ENCODE measurements around the gene NSUN6.
A peak's percentile ranks its signal among the peaks of the same experiment; 100 is the strongest.
"Not testable (repeated sequence)": the region's sequence is repeated elsewhere in the genome, so short reads cannot be mapped to it uniquely, and the experiment has no call there.

NSUN6 gene

DNA sequence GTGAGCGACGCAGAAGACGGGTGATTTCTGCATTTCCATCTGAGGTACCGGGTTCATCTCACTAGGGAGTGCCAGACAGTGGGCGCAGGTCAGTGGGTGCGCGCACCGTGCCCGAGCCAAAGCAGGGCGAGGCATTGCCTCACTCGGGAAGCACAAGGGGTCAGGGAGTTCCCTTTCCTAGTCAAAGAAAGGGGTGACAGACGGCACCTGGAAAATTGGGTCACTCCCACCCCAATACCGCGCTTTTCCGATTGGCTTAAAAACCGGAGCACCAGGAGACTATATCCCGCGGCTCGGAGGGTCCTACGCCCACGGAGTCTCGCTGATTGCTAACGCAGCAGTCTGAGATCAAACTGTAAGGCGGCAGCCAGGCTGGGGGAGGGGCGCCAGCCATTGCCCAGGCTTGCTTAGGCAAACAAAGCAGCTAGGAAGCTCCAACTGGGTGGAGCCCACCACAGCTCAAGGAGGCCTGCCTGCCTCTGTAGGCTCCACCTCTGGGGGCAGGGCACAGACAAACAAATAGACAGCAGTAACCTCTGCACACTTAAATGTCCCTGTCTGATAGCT lies 23.9 kb downstream of the NSUN6 start:
- not testable (repeated sequence) for H3K36me3 ChIP-seq (ENCODE audit: insufficient read depth, low read length); H3K27me3 ChIP-seq (ENCODE audit: control insufficient read depth in 1 of 2, insufficient read depth in 2 of 2, low read length in 2 of 2); H3K4me1 ChIP-seq (ENCODE audit: insufficient read depth, low read length); H3K27ac ChIP-seq (ENCODE audit: low read depth, low read length); H3K9me3 ChIP-seq (ENCODE audit: low read length); H3K9ac ChIP-seq (ENCODE audit: low read length)
- peak overlapping the region in 1 of 2 donors; percentile 68 for H3K4me3 ChIP-seq (ENCODE audit: low read depth in 1 of 2, low read length in 2 of 2)

- H3K9me3 ChIP-seq (ENCODE audit: low read length): no peaks in the 10 kb centered on the region
- H3K9ac ChIP-seq (ENCODE audit: low read length): no peak overlapping the region
- no peaks in the 10 kb centered on the region for H3K36me3 ChIP-seq (ENCODE audit: insufficient read depth, low read length)
- no peaks in the 10 kb centered on the region for H3K27me3 ChIP-seq (ENCODE audit: control insufficient read depth in 1 of 2, insufficient read depth in 2 of 2, low read length in 2 of 2)
- no peak overlapping the region for H3K4me3 ChIP-seq (ENCODE audit: low read depth in 1 of 2, low read length in 2 of 2)
- H3K4me1 ChIP-seq (ENCODE audit: insufficient read depth, low read length): no peaks in the 10 kb centered on the region
- H3K27ac ChIP-seq (ENCODE audit: low read depth, low read length): no peak overlapping the region
Measured at GRCh38 chr10:18625886-18626285, 25.5 kb downstream of the NSUN6 start.

DNA sequence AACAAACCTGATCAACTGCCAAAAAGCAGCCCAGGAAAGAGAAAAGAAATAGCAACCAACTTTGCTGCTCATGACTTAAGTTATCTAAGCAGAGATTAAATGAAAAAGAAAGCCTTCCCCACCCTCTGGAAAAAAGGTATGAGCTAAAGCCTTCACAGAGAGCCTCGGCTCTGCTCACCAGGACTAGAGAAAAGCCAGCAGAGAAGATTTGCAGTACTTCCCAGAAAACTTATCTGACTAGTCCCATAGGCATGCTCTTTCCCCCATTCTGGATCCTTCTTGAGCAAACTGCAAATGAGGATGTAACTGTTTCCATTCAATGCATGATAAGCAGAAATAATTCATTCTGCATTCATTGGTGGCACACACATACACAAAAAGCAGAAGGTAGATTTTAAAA lies 27.7 kb downstream of the NSUN6 start:
- H3K4me3 ChIP-seq (ENCODE audit: low read depth in 1 of 2, low read length in 2 of 2); H3K9me3 ChIP-seq (ENCODE audit: low read length); H3K27ac ChIP-seq (ENCODE audit: low read depth, low read length): not testable (repeated sequence)

DNA sequence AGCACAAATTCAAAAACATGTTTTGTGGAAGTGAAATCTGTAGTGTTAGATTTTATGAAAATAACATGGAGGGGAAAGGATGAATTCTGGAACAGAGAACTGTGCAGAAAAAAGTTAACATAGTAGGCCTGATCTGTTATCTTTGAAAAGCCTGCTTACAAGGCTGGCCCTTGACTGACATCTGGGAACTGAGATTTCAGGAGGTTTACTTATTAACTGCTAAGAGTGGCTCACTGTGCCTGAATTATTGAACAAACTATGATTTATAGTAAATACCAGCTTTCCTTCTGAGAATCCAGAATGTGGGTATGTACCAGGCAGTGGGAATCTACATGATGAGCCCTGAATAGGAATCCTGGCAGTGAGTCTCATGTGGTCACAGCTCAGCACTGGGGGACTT lies 30.5 kb downstream of the NSUN6 start:
- no peak overlapping the region for H3K4me3 ChIP-seq (ENCODE audit: low read depth in 1 of 2, low read length in 2 of 2)
- H3K27ac ChIP-seq (ENCODE audit: low read depth, low read length): no peak overlapping the region
- peaks cover 3% of the 10 kb centered on the region for H3K36me3 ChIP-seq (ENCODE audit: insufficient read depth, low read length)
- H3K27me3 ChIP-seq (ENCODE audit: control insufficient read depth in 1 of 2, insufficient read depth in 2 of 2, low read length in 2 of 2): no peaks in the 10 kb centered on the region
- H3K9me3 ChIP-seq (ENCODE audit: low read length): no peaks in the 10 kb centered on the region
- no peaks in the 10 kb centered on the region for H3K4me1 ChIP-seq (ENCODE audit: insufficient read depth, low read length)
- H3K9ac ChIP-seq (ENCODE audit: low read length): no peak overlapping the region

More for the DNA sequence above, 27.7 kb downstream of the NSUN6 start:
- H3K27me3 ChIP-seq (ENCODE audit: control insufficient read depth in 1 of 2, insufficient read depth in 2 of 2, low read length in 2 of 2); H3K4me1 ChIP-seq (ENCODE audit: insufficient read depth, low read length); H3K36me3 ChIP-seq (ENCODE audit: insufficient read depth, low read length); H3K9ac ChIP-seq (ENCODE audit: low read length): not testable (repeated sequence)

- Histone ChIP-seq H3K36me3 (ENCODE audit: insufficient read depth, low read length) (peaks cover 3% of the 10 kb centered on the region), H3K9me3 (ENCODE audit: low read length) (no peaks in the 10 kb centered on the region), H3K4me3 (ENCODE audit: low read depth in 1 of 2, low read length in 2 of 2) (no peak overlapping the region), H3K9ac (ENCODE audit: low read length) (no peak overlapping the region), H3K27me3 (ENCODE audit: control insufficient read depth in 1 of 2, insufficient read depth in 2 of 2, low read length in 2 of 2) (no peaks in the 10 kb centered on the region), H3K4me1 (ENCODE audit: insufficient read depth, low read length) (no peaks in the 10 kb centered on the region), H3K27ac (ENCODE audit: low read depth, low read length) (no peak overlapping the region)
Measured at GRCh38 chr10:18619016-18619415, 32.4 kb downstream of the NSUN6 start.

DNA sequence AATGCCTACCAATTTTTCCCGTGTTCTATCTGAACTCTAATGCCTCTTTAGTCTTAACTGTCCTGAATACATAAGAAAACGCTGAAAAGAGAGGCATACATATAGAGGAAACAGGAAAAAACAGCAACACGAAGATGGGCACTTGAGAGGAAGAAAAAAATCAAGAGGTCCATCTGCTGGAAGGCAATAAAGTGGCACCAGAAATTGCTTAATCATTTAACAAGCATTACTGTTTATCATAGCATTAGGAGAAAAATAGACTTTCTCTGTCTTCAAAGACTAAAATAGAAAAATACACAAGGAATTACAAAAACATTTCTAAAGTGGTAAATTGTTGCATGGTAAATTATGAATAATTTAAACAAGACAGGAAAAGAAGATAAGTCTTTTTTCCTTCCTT lies 35.0 kb downstream of the NSUN6 start:
- Histone ChIP-seq H3K27ac (ENCODE audit: low read depth, low read length) (no peak overlapping the region), H3K36me3 (ENCODE audit: insufficient read depth, low read length) (peaks cover 3% of the 10 kb centered on the region), H3K4me1 (ENCODE audit: insufficient read depth, low read length) (no peaks in the 10 kb centered on the region), H3K9ac (ENCODE audit: low read length) (no peak overlapping the region), H3K4me3 (ENCODE audit: low read depth in 1 of 2, low read length in 2 of 2) (no peak overlapping the region), H3K27me3 (ENCODE audit: control insufficient read depth in 1 of 2, insufficient read depth in 2 of 2, low read length in 2 of 2) (no peaks in the 10 kb centered on the region), H3K9me3 (ENCODE audit: low read length) (no peaks in the 10 kb centered on the region)

DNA sequence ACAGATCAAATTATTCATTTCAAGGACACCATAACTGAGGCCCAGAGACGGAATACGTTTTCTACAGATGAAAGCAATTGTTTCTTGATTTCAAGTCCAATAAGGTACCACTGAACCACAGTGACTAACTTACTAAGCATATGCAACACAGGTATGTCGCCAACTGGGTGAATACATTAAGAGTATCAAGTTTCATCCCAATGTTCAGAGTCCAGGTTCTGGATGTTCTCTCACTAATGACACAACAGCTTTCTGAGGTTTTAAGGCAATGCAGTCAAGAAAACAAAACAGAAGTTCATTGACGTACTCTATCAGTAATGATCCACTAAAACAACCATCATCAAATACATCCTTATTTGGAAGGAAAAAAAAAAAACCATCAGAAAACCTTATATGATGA lies 35.8 kb downstream of the NSUN6 start:
- Histone ChIP-seq H3K27ac (ENCODE audit: low read depth, low read length) (no peak overlapping the region), H3K4me3 (ENCODE audit: low read depth in 1 of 2, low read length in 2 of 2) (no peak overlapping the region), H3K9me3 (ENCODE audit: low read length) (no peaks in the 10 kb centered on the region), H3K4me1 (ENCODE audit: insufficient read depth, low read length) (no peaks in the 10 kb centered on the region), H3K36me3 (ENCODE audit: insufficient read depth, low read length) (peaks cover 3% of the 10 kb centered on the region), H3K9ac (ENCODE audit: low read length) (no peak overlapping the region), H3K27me3 (ENCODE audit: control insufficient read depth in 1 of 2, insufficient read depth in 2 of 2, low read length in 2 of 2) (no peaks in the 10 kb centered on the region)

- Histone ChIP-seq H3K4me3 (ENCODE audit: low read depth in 1 of 2, low read length in 2 of 2) (no peak overlapping the region), H3K9me3 (ENCODE audit: low read length) (no peaks in the 10 kb centered on the region), H3K4me1 (ENCODE audit: insufficient read depth, low read length) (no peaks in the 10 kb centered on the region), H3K36me3 (ENCODE audit: insufficient read depth, low read length) (no peaks in the 10 kb centered on the region), H3K27me3 (ENCODE audit: control insufficient read depth in 1 of 2, insufficient read depth in 2 of 2, low read length in 2 of 2) (no peaks in the 10 kb centered on the region), H3K9ac (ENCODE audit: low read length) (no peak overlapping the region), H3K27ac (ENCODE audit: low read depth, low read length) (no peak overlapping the region)
Measured at GRCh38 chr10:18611168-18611567, 40.2 kb downstream of the NSUN6 start.

- H3K9me3 ChIP-seq (ENCODE audit: low read length): no peaks in the 10 kb centered on the region
Measured at GRCh38 chr10:18610517-18610916, 40.9 kb downstream of the NSUN6 start.

DNA sequence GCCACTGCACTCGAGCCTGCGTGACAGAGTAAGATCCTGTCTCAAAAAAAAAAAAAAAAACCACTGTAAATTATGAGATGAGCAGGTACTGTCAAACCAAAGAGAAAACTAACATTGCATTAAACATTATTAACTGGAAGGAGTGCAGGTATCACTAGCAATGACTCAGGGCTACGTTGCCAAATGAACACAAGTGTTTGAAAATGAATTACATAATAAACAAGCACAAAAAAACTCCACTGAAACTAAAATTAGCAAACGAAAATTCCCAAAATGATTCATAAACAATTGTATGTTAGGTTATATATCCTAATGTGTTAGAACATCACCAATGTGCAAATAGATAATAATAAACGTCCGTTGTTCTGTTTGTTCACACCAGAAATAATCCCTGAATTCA lies 42.8 kb downstream of the NSUN6 start:
- Histone ChIP-seq H3K9ac (ENCODE audit: low read length) (no peak overlapping the region), H3K27ac (ENCODE audit: low read depth, low read length) (no peak overlapping the region), H3K36me3 (ENCODE audit: insufficient read depth, low read length) (no peaks in the 10 kb centered on the region), H3K4me3 (ENCODE audit: low read depth in 1 of 2, low read length in 2 of 2) (no peak overlapping the region), H3K9me3 (ENCODE audit: low read length) (no peaks in the 10 kb centered on the region), H3K27me3 (ENCODE audit: control insufficient read depth in 1 of 2, insufficient read depth in 2 of 2, low read length in 2 of 2) (no peaks in the 10 kb centered on the region), H3K4me1 (ENCODE audit: insufficient read depth, low read length) (no peaks in the 10 kb centered on the region)

More at GRCh38 chr10:18610517-18610916, 40.9 kb downstream of the NSUN6 start:
- no peak overlapping the region for H3K27ac ChIP-seq (ENCODE audit: low read depth, low read length)
- no peaks in the 10 kb centered on the region for H3K4me1 ChIP-seq (ENCODE audit: insufficient read depth, low read length)
- no peaks in the 10 kb centered on the region for H3K36me3 ChIP-seq (ENCODE audit: insufficient read depth, low read length)
- no peak overlapping the region for H3K9ac ChIP-seq (ENCODE audit: low read length)
- H3K27me3 ChIP-seq (ENCODE audit: control insufficient read depth in 1 of 2, insufficient read depth in 2 of 2, low read length in 2 of 2): no peaks in the 10 kb centered on the region
- no peak overlapping the region for H3K4me3 ChIP-seq (ENCODE audit: low read depth in 1 of 2, low read length in 2 of 2)

GRCh38 chr10:18607503-18608378 lies 43.6 kb downstream of the NSUN6 start:
- Histone ChIP-seq H3K9me3 (ENCODE audit: low read length) (no peaks in the 10 kb centered on the region), H3K4me3 (ENCODE audit: low read depth in 1 of 2, low read length in 2 of 2) (no peak overlapping the region), H3K27ac (ENCODE audit: low read depth, low read length) (no peak overlapping the region), H3K36me3 (ENCODE audit: insufficient read depth, low read length) (no peaks in the 10 kb centered on the region), H3K27me3 (ENCODE audit: control insufficient read depth in 1 of 2, insufficient read depth in 2 of 2, low read length in 2 of 2) (no peaks in the 10 kb centered on the region), H3K4me1 (ENCODE audit: insufficient read depth, low read length) (no peaks in the 10 kb centered on the region), H3K9ac (ENCODE audit: low read length) (no peak overlapping the region)

Data from muscle layer of colon (tissue), 2 donors.